GM19240 (cell line): ENCODE results near the gene BTG2.

Experiments
- DNase-seq: peaks from one replicate; pipeline ENCODE4 v3.0.0; 2011; ENCODE audit warnings: low spot score; ENCODE audit not compliant: insufficient read length

The BTG2 gene

DNA sequence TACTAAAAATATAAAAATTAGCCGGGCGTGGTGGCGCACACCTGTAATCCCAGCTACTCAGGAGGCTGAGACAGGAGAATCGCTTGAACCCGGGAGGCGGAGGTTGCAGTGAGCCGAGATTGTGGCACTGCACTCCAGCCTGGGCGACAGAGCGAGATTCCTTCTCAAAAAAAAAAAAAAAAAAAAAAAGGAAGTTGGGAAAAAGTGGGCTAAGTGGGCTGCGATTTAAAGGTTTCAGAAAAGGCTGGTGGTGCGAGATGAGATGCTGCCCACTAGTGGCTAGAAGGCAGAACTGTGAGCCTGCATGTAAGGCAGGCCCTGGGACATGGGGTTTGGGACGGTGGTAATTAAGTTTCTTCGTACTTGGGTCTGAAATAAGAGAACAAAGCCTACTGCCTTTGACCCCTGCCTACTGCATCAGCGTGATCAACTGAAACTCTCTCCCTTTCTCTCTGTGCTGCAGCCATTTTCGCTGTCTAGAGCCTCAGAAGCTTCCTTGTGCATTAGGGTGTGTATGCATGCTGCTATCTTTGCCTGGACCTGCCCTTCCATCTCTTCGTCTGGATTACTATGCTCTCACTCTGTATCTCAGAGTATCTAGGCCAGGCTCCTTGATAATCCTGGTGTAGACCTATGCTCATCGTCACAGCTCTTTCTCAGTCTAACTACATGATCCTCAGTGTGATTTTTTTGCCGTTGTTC, 33.2 kb downstream of the BTG2 start:
- peak; percentile 68 for DNase-seq

GRCh38 chr1:203340112-203340790, 34.9 kb downstream of the BTG2 start:
- DNase-seq = peak; percentile 83

- peak; percentile 63 for DNase-seq
Measured at GRCh38 chr1:203342192-203342940, 37.0 kb downstream of the BTG2 start.

DNA sequence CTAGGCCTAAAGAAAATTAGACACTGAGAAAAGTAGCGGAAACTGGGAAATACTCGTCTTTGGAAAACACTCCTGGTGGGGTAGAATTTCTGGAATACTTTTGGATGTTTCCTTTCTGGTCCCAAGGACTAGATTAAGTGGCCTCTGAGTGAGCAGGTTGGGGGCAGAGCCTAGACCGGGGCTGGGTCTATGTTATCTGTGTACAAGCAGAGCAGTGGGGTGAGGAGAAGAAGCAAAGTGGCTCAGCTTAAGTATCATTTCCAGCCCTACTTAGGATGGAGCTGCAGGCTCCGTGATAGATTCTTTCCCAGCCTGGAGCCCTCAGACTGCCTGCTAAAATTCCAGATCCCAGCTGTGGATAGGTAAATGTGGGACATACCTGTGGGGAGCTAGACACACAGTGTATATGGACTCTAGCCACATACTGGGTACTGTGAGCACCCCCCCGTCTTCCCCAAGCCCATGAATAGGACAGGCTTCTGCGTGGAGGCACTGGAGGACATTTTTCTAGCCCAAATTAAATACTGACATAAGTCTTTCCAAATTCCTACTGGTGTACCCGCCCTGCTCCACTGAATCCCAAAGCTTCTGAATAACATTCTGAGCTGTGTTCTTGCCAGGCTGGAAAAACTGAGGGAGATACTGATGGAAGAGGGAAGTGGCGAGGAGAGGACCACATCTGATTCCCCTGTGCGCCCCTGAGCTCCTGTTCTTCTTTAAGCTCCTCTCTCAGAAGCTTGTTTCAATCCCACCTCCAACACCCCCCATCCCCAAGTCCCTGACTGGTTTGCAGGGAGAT, 38.8 kb downstream of the BTG2 start:
- DNase-seq = no peak

GRCh38 chr1:203346060-203346768, 40.9 kb downstream of the BTG2 start:
- no peak for DNase-seq

DNA sequence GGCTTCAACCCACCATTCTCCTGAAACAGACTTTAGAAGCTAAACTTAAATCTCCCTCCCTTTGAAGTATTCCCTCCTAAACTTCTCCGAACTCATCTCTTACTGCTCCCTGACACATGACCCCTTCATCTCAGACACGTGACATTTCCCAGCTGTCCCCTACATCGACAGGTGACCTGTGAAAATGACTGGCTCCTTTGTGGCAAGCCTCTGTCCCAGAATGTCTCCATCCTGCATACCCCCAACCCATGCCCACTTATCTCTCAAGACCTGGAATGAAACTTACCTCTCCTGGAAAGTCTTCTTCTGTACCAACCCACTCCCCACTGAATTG, 41.4 kb downstream of the BTG2 start:
- no peak for DNase-seq

- DNase-seq = no peak
Measured at GRCh38 chr1:203349166-203349565, 43.8 kb downstream of the BTG2 start.

DNA sequence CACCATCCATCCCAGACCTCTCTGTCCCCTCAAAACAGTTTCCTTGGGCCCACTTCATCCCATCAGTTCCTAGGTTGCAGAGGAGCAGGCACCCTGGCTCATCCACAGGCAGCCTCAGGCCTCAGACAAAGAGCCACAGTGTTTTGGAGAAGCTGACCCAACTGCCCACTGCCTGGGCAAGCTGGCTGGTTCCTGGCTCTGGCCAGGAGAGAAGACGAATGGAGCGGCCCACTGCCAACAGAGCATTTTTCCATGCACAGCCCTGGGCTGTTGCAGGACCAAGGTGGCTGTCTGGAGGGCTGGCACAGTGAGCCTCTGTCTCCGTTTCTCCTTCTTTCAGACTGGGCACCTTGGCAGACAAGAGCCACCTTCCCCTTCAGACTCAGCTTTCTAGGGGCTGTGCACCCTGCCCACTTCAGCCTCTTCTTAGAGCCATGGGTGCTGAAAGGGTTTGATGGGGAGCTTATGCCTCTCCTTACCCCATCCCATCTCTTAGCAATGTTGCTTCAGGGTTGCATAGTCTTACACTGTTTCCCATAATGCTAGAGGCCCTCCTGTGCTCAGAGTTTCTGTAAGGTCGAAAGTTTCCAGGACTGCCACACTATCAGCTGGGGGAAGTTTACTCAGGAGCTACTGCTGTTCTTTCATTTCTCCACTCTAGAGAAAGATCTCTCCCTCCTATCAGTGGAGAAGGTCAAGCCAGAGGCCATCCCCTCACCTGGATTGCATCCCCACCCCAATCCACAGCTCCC, 44.6 kb downstream of the BTG2 start:
- DNase-seq = no peak

DNA sequence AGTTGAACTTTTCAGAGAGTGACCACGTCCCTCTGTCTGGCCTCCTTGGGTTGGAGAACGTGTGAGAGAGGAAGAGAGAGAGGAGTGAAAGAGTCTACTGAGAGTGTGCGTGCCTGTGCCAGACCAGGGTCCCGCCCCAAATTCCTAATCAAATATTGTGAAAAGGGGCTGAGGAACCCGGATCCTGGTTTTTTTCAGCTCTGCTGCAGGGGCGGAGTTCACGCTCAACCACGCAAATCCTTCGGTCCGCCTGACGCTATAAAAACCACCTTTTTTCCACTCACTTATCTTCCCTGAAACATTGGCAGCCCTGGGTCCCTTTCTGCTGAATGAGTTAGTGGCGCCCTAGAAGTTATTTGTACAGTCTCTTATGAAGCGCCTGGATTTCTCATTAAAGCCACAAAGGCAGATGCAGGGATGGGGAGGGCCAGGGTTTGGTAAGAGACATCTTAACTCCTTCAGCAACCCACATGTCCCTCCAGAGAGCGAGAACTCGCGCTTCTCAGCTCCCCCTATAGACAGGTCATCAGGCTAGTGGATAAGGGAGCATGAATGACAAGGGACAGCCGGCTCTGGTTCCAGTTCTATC, 45.8 kb downstream of the BTG2 start, which contains the start of gene FMOD:
Gene FMOD (minus strand): TSS at position 86 of the 589 bp plus-strand sequence. CDS start 2,852 bp downstream, outside the sequence.
- no peak for DNase-seq

GRCh38 chr1:203353486-203353885, 48.2 kb downstream of the BTG2 start:
- DNase-seq = no peak

DNA sequence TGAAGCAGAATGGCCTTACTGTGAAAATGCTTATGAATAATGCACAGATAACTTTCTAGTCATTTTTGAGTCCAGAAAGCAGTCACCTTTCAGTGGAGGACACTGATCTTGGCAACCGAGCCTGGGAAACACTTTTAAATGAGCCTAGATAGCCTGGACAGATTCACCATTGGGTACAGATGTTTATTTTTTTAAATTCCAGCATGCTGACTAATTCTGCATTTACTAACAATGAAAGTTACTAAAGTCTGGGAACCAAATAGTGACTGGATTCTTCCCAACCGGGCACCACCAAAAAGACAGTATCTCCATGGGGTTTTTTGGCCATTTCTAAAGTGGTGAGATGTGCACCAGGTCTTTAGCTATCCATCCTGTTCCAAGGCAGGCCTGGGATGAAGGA, 48.9 kb downstream of the BTG2 start:
- no peak for DNase-seq

GRCh38 chr1:203359010-203359571, 53.8 kb downstream of the BTG2 start:
- no peak for DNase-seq
